Skeletal muscle tissue (tissue), 4 donors: ENCODE results near the gene FNDC5. TPM values are rescaled to one million over a fixed set of nuclear protein-coding genes. Genes with fewer than 3 reads are reported as not detected.
"Not testable (repeated sequence)": the region's sequence is repeated elsewhere in the genome, so short reads cannot be mapped to it uniquely, and the experiment has no call there.

Source experiments
- H3K27ac ChIP-seq: one replicate; pipeline ENCODE4 v1.7.0; 2013; ENCODE audit warnings: mild to moderate bottlenecking, low read depth, low read length, inconsistent platforms
- H3K27me3 ChIP-seq, 3 donors: one replicate each; pipeline ENCODE4 v1.7.0; 2013; ENCODE audit warnings: low read length in 3 of 3; ENCODE audit not compliant: control insufficient read depth in 3 of 3, insufficient read depth in 3 of 3
- H3K36me3 ChIP-seq, 3 donors: one replicate each; pipeline ENCODE4 v1.7.0; 2013; ENCODE audit warnings: low read length in 3 of 3; ENCODE audit not compliant: control insufficient read depth in 3 of 3, insufficient read depth in 3 of 3
- H3K4me1 ChIP-seq, 3 donors: one replicate each; pipeline ENCODE4 v1.7.0; 2013; ENCODE audit warnings: low read length in 3 of 3, mild to moderate bottlenecking in 3 of 3; ENCODE audit not compliant: control insufficient read depth in 3 of 3, insufficient read depth in 3 of 3
- H3K4me3 ChIP-seq, 3 donors: one replicate each; pipeline ENCODE4 v1.7.0; 2013; ENCODE audit warnings: low read length in 3 of 3
- H3K9ac ChIP-seq, 3 donors: one replicate each; pipeline ENCODE4 v1.7.0; 2013; ENCODE audit warnings: low read length in 3 of 3, mild to moderate bottlenecking in 3 of 3, moderate library complexity in 2 of 3, low read depth in 1 of 3
- H3K9me3 ChIP-seq, 3 donors: one replicate each; pipeline ENCODE4 v1.7.0; 2013; ENCODE audit warnings: low read length in 3 of 3; ENCODE audit not compliant: control insufficient read depth in 3 of 3
- total RNA-seq: library from RNA; depleted of rRNA; stranded (reverse); fragments of >200 nt; gene quantifications from one replicate; pipeline ENCODE4 v1.2.3, GENCODE V29; 2014
- donor health status: Osteomylitis.

Gene FNDC5
- 366 TPM for total RNA-seq

DNA sequence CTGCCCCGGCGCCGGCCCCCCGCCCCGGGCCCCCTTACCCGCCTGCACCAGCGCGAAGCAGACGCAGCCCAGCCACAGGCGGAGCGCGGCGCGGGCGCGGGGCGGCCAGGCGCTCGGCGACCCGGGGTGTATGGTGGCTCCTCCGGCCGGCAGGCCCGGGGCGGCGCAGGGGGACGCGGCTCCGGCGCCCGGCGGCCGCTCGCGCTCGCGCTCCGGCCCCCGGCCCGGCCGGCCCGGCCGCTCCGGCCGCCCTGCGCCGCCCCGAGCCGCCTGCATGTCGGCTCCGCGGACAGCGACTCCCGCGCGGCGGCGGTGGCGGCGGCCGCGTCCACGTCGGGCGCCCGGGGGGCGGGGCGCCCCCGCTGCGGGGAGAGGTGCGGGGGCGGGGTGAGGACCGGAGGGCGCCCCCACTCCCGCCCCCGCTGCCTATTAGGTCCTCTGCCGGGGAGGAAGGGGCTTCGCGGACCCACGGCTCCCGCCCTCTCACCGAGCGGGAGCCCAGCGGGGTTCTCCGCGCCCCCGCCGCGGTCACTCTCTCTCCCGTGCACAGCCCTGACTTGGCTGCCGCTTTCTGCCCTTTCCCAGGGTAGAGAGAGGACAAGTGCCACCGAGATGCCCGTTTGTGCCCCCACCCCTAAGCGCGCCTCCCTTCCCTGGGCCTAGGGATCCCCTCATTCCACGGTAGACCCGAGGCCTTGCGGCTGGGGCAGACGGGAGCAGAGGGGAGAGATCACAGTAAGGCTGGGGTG, at the start of gene FNDC5:
Gene FNDC5 (minus strand): TSS at position 298 of the 749 bp plus-strand sequence.
- Histone ChIP-seq H3K9me3 (no peaks in the 10 kb centered on the region), H3K36me3 (peaks cover 0 to 12% (median 8%) of the 10 kb centered on the region in 3 donors), H3K27me3 (no peaks in the 10 kb centered on the region), H3K27ac (peak within 1 kb of the TSS; percentile 69), H3K4me3 (peak within 1 kb of the TSS; percentile 65 to 83 (median 68)), H3K9ac (peak within 1 kb of the TSS; percentile 53 to 88 (median 70)), H3K4me1 (peaks cover 28 to 34% (median 31%) of the 10 kb centered on the region in 3 donors)

DNA sequence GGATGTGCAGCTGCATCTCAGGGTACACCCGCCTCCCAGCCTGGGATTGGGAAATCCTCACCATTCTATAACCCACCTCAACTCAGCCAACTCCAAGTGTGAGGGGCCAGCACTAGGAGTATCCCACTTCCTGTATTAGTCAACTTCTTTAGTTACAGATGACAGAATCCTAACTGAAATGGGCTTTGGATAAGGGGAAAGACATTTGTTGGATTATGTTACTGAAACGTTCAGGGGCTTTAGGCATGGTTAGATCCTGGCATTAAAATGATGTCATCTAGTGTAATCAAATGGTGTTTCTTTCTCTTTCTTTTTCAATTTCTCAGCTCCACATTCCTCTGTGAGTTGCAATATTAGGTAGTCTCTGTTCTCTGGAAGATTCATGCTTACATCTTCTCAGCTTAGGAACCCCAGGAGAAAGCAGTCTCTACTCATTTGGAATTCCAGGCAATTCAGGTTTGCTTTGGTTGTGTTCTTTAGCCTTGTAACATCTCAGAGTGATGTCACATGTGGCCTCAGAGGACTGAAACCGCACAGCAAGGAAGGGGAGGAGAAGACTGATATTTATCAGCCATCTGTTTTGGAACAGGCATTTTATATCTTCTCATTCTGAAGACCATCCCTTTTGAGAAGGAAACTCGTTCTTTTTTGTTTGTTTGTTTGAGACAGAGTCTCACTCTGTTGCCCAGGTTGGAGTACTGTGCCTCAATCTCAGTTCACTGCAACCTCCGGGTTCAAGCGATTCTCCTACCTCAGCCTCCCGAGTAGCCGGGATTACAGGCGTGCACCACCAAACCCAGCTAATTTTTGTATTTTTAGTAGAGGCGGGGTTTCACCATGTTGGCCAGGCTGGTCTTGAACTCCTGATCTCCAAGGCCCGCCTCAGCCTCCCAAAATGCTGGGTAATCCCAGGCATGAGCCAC, 49.4 kb upstream of the FNDC5 start:
- Histone ChIP-seq H3K36me3 (no peaks in the 10 kb centered on the region), H3K9ac (no peak overlapping the region), H3K9me3 (no peaks in the 10 kb centered on the region), H3K27me3 (peaks cover 7 to 10% (median 10%) of the 10 kb centered on the region in 3 donors), H3K4me1 (peaks cover 10 to 13% (median 10%) of the 10 kb centered on the region in 3 donors), H3K27ac (peak overlapping the region; percentile 12), H3K4me3 (no peak overlapping the region)

DNA sequence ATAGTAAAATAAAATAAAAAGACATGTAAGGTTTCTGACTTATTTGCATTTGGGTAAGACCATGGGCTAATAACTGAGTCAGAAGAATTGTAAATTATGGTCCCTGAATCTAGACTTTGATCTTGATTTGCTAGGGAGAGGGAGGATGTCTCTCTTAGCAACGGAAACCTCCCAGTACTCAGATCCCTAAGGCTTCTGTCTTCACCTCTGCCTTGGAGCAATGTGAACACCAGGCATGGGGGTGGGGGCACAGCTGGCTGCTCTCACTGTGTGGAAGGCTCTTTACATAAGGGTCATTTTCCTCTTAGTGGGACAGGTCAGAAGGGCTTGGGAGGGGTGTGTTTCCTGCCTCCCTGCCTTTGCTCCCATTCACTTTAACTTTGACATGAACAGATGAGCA, 47.5 kb upstream of the FNDC5 start:
- Histone ChIP-seq H3K4me1 (peaks cover 10 to 13% (median 10%) of the 10 kb centered on the region in 3 donors), H3K36me3 (no peaks in the 10 kb centered on the region), H3K9ac (no peak overlapping the region), H3K27ac (no peak overlapping the region), H3K27me3 (peaks cover 0 to 3% (median 0%) of the 10 kb centered on the region in 3 donors), H3K9me3 (peaks cover 0 to 3% (median 0%) of the 10 kb centered on the region in 3 donors), H3K4me3 (no peak overlapping the region)

DNA sequence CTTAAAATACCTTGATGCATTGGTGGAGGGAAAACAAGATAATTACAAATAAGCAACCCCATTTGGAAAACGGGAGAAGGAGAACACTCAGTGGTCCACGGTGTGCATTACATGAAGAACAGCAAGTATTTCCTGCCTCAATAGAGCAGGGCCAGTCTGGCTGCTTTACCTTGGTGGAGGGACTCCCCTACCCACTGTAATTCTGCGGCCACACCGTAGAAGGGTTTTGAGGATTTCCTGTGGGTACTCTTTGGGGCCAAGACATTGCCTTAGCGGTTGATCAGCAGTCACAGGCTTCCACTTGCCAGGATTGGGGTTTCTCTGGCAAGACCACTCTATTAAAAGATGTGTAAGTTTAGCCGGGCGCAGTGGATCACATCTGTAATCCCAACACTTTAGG, 46.8 kb upstream of the FNDC5 start:
- peaks cover 0 to 3% (median 0%) of the 10 kb centered on the region in 3 donors for H3K9me3 ChIP-seq
- no peak overlapping the region for H3K4me3 ChIP-seq
- H3K9ac ChIP-seq, result no peak overlapping the region
- no peaks in the 10 kb centered on the region for H3K36me3 ChIP-seq
- peaks cover 10 to 13% (median 10%) of the 10 kb centered on the region in 3 donors for H3K4me1 ChIP-seq
- no peak overlapping the region for H3K27ac ChIP-seq
- H3K27me3 ChIP-seq, result peaks cover 0 to 3% (median 0%) of the 10 kb centered on the region in 3 donors

DNA sequence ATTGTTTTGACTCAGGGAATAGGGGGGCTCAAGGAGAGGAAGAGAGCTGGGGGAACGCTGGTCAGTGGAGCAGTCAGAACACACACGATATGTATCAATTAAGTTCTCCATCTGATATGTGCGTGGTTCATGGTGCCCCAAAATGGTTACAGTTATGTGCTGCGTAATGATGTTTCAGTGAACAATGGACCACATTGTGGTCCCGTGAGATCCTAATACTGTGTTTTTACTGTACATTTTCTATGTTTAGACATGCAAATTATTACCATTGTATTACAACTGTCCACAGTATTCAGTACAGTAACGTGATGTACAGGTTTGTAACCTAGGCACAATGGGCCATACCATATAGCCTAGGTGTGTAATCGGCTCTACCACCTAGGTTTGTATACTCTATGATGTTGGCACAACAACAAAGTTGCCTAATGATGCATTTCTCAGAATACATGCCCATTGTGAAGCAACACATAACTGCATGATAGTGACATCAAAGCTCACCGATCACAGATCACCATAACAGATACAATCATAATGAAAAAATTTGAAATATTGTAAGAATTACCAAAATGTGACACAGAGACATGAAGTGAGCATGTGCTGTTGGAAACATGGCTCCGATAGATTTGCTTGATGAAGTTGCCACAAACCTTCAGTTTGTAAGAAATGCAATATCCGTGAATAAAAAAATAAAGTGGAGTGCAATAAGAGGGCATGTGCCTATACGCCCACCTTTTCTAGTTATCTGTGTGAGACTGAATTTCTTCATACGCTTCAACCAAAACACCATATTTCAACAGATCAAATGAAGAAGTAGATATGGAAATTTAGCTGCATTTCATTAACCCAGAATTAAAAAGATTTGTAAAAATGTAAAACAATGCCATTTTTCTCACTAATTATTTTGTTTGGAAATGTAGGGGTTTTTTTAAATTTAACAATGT, 45.3 kb upstream of the FNDC5 start:
- H3K4me3 ChIP-seq, result no peak overlapping the region
- peaks cover 5 to 9% (median 7%) of the 10 kb centered on the region in 3 donors for H3K4me1 ChIP-seq
- no peak overlapping the region for H3K27ac ChIP-seq
- peaks cover 0 to 3% (median 0%) of the 10 kb centered on the region in 3 donors for H3K9me3 ChIP-seq
- H3K27me3 ChIP-seq, result peaks cover 0 to 3% (median 2%) of the 10 kb centered on the region in 3 donors
- no peak overlapping the region for H3K9ac ChIP-seq
- no peaks in the 10 kb centered on the region for H3K36me3 ChIP-seq

DNA sequence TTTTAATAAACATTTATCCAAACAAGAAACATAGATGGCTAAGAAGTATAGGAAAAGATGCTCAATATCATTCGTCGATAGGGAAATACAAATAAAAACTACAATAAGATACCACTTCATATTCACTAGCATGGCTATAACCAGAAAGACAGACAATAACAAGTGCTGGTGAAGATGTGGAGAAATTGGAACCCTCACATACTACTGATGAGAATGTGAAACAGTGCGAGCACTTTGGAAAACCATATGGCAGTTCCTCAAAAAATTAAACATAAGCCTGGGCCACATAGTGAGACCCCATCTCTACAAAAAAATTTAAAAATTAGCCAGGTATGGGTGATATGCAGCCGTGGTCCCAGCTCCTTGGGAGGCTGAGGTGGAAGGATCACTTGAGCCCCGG, 39.6 kb upstream of the FNDC5 start:
- H3K4me3 ChIP-seq, result no peak overlapping the region
- H3K4me1 ChIP-seq, result no peaks in the 10 kb centered on the region
- no peak overlapping the region for H3K27ac ChIP-seq
- no peaks in the 10 kb centered on the region for H3K36me3 ChIP-seq
- H3K9ac ChIP-seq, result no peak overlapping the region
- peaks cover 0 to 3% (median 0%) of the 10 kb centered on the region in 3 donors for H3K9me3 ChIP-seq
- H3K27me3 ChIP-seq, result peaks cover 0 to 3% (median 3%) of the 10 kb centered on the region in 3 donors

DNA sequence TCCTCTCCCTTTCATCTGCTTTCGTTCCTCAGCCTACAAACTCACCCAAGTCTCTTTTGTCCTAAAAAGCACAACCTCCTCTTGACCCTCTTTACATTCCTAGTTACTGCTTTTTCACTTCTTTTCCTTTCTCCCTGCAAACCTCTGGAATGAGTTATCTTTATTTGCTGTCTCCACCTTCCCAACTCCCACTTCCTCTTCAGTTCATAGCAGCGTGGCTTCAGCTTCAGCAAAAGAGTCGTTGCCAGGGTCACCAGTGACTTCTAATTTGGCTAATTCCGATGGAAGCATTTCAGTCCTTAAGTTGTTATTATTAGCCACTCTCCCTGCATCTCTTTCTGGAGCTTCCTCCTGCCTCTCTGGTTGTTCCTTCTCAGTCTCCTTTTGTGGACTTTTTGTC, 36.7 kb upstream of the FNDC5 start:
- H3K4me1 ChIP-seq, result no peaks in the 10 kb centered on the region
- H3K4me3 ChIP-seq, result no peak overlapping the region
- no peaks in the 10 kb centered on the region for H3K9me3 ChIP-seq
- no peak overlapping the region for H3K9ac ChIP-seq
- no peaks in the 10 kb centered on the region for H3K36me3 ChIP-seq
- H3K27ac ChIP-seq, result no peak overlapping the region
- peaks cover 2 to 7% (median 3%) of the 10 kb centered on the region in 3 donors for H3K27me3 ChIP-seq

DNA sequence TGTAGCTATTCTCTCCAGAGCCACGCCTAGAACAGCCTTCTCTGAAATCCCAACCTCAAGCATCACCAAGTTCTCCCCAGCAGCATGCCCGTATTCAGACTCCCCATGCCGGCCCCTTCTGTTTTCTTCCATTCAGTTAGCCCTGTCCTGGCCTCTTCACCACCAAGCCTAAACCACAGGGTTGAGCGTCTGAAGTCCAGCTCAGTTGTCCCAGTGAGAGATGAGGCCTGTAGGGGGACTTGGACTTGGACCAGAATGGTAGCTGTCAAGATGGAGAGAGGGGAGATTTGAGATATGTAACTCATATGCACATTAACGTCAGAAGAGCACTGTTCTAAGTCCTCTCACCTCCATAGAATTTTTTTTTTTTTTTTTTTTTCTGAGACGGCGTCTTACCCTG, 35.9 kb upstream of the FNDC5 start:
- H3K27ac ChIP-seq, result no peak overlapping the region
- peaks cover under 1 to 2% (median 1%) of the 10 kb centered on the region in 3 donors for H3K4me1 ChIP-seq
- no peaks in the 10 kb centered on the region for H3K9me3 ChIP-seq
- H3K27me3 ChIP-seq, result peaks cover 3 to 12% (median 5%) of the 10 kb centered on the region in 3 donors
- H3K9ac ChIP-seq, result no peak overlapping the region
- H3K36me3 ChIP-seq, result no peaks in the 10 kb centered on the region
- H3K4me3 ChIP-seq, result no peak overlapping the region

DNA sequence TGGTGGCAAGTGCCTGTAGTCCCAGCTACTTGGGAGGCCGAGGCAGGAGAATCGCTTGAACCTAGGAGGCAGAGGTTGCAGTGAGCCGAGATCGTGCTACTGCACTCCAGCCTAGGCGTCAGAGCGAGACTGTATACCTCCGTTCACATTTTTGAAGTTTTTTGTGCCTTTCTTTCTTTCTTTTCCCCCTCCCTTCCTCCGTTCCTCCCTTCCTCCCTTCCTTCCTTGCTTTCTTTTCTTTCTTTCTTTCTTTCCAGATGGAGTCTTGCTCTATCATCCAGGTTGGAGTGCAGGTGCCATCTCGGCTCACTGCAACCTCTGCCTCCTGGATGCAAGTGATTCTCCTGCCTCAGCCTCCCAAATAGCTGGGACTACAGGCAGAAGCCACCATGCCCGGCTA, 34.9 kb upstream of the FNDC5 start:
- peaks cover 3 to 16% (median 7%) of the 10 kb centered on the region in 3 donors for H3K27me3 ChIP-seq
- not testable (repeated sequence) for H3K4me1 ChIP-seq, H3K4me3 ChIP-seq, H3K9ac ChIP-seq, H3K27ac ChIP-seq, H3K9me3 ChIP-seq, H3K36me3 ChIP-seq
